ENCODE results near the gene LSM10. TPM values are rescaled to one million over a fixed set of nuclear protein-coding genes. Genes with fewer than 3 reads are reported as not detected.

Gene LSM10
- total RNA-seq, 3 donors from 2014 or later (not counting 1 experiment from before 2014, with no cell fraction given) = 25.2 to 30.4 (median 26.6) TPM

DNA sequence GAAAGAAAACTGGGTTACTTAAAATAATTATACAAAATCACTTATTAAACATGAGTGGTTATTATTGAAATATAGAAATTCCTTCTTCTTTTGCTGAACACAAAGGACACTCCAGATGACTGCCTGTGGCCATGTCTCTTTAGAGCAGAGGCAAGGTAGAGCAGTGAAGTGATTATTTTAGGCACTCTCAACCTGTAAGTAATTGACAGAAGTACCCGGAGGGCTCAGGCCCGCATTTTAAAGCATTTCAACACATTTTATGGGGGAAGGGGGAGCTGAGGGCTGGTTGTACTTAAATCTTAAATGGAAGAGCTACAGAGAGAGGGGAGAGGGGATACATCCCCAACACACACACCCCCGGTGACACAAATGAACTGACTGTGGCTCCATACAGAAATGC, 42.3 kb upstream of the LSM10 start:
- H3K36me3 ChIP-seq (ENCODE audit: control insufficient read depth, insufficient read depth, low read length) = no peaks in the 10 kb centered on the region
- H3K27me3 Mint-ChIP-seq (ENCODE audit: low read depth in 2 of 2) = no peaks in the 10 kb centered on the region
- no peaks in the 10 kb centered on the region for H3K4me1 ChIP-seq (ENCODE audit: control insufficient read depth, insufficient read depth, low read length)
- no peaks in the 10 kb centered on the region for H3K4me1 Mint-ChIP-seq
- H3K36me3 Mint-ChIP-seq = no peaks in the 10 kb centered on the region
- no peak for TF ChIP-seq CTCF (IDR thresholded peaks at IDR 0.05)
- H3K27ac Mint-ChIP-seq = no peak overlapping the region
- H3K9me3 ChIP-seq (ENCODE audit: control insufficient read depth, insufficient read depth, low read length) = no peaks in the 10 kb centered on the region
- intact Hi-C loops (cut with micrococcal nuclease) = no loop called here
- no peaks in the 10 kb centered on the region for H3K27me3 ChIP-seq (ENCODE audit: control insufficient read depth, insufficient read depth, low read length)
- 78% methylated on average over 3 of the region's 3 CpGs for WGBS (ENCODE audit: insufficient coverage)
- no peak overlapping the region for H3K4me3 Mint-ChIP-seq
- ATAC-seq (no peak), DNase-seq (no peak)
- H3K9me3 Mint-ChIP-seq = no peaks in the 10 kb centered on the region
- H3K4me3 ChIP-seq (ENCODE audit: low read length) = no peak overlapping the region
- H3K27ac ChIP-seq (ENCODE audit: low read length) = no peak overlapping the region

- intact Hi-C loops (cut with micrococcal nuclease) = no loop called here
- Mint-ChIP-seq H3K27me3 (ENCODE audit: low read depth in 2 of 2) (no peaks in the 10 kb centered on the region), H3K4me3 (no peak overlapping the region), H3K4me1 (no peaks in the 10 kb centered on the region), H3K9me3 (no peaks in the 10 kb centered on the region), H3K27ac (no peak overlapping the region), H3K36me3 (no peaks in the 10 kb centered on the region)
- Histone ChIP-seq H3K27ac (ENCODE audit: low read length) (no peak overlapping the region), H3K4me3 (ENCODE audit: low read length) (no peak overlapping the region), H3K36me3 (ENCODE audit: control insufficient read depth, insufficient read depth, low read length) (no peaks in the 10 kb centered on the region), H3K9me3 (ENCODE audit: control insufficient read depth, insufficient read depth, low read length) (no peaks in the 10 kb centered on the region), H3K27me3 (ENCODE audit: control insufficient read depth, insufficient read depth, low read length) (no peaks in the 10 kb centered on the region), H3K4me1 (ENCODE audit: control insufficient read depth, insufficient read depth, low read length) (no peaks in the 10 kb centered on the region)
- WGBS (ENCODE audit: insufficient coverage) = 96% methylated on average over 4 of the region's 4 CpGs
- no peak for DNase-seq
- ATAC-seq = no peak
- TF ChIP-seq CTCF (IDR thresholded peaks at IDR 0.05) = no peak
Observed at GRCh38 chr1:36438715-36439114, 41.0 kb upstream of the LSM10 start.

GRCh38 chr1:36436821-36437220, 39.1 kb upstream of the LSM10 start:
- H3K4me3 Mint-ChIP-seq = no peak overlapping the region
- intact Hi-C loops (cut with micrococcal nuclease) = no loop called here
- DNase-seq = no peak
- no peak for ATAC-seq
- H3K4me3 ChIP-seq (ENCODE audit: low read length) = no peak overlapping the region
- TF ChIP-seq CTCF (IDR thresholded peaks at IDR 0.05) = no peak
- no peak overlapping the region for H3K27ac Mint-ChIP-seq
- no peaks in the 10 kb centered on the region for H3K9me3 Mint-ChIP-seq
- H3K4me1 ChIP-seq (ENCODE audit: control insufficient read depth, insufficient read depth, low read length) = no peaks in the 10 kb centered on the region
- no peaks in the 10 kb centered on the region for H3K36me3 ChIP-seq (ENCODE audit: control insufficient read depth, insufficient read depth, low read length)
- WGBS (ENCODE audit: insufficient coverage) = 86% methylated on average over 1 of the region's 1 CpG
- no peaks in the 10 kb centered on the region for H3K9me3 ChIP-seq (ENCODE audit: control insufficient read depth, insufficient read depth, low read length)
- no peaks in the 10 kb centered on the region for H3K36me3 Mint-ChIP-seq
- H3K27me3 ChIP-seq (ENCODE audit: control insufficient read depth, insufficient read depth, low read length) = no peaks in the 10 kb centered on the region
- H3K4me1 Mint-ChIP-seq = no peaks in the 10 kb centered on the region
- no peaks in the 10 kb centered on the region for H3K27me3 Mint-ChIP-seq (ENCODE audit: low read depth in 2 of 2)
- no peak overlapping the region for H3K27ac ChIP-seq (ENCODE audit: low read length)

- no peak for TF ChIP-seq CTCF (IDR thresholded peaks at IDR 0.05)
- no peaks in the 10 kb centered on the region for H3K9me3 ChIP-seq (ENCODE audit: control insufficient read depth, insufficient read depth, low read length)
- H3K36me3 ChIP-seq (ENCODE audit: control insufficient read depth, insufficient read depth, low read length) = no peaks in the 10 kb centered on the region
- no peaks in the 10 kb centered on the region for H3K4me1 Mint-ChIP-seq
- intact Hi-C loops (cut with micrococcal nuclease) = no loop called here
- no peak overlapping the region for H3K27ac Mint-ChIP-seq
- DNase-seq (no peak), ATAC-seq (no peak)
- no peak overlapping the region for H3K4me3 Mint-ChIP-seq
- no peak overlapping the region for H3K27ac ChIP-seq (ENCODE audit: low read length)
- no peaks in the 10 kb centered on the region for H3K27me3 Mint-ChIP-seq (ENCODE audit: low read depth in 2 of 2)
- no peaks in the 10 kb centered on the region for H3K9me3 Mint-ChIP-seq
- no peaks in the 10 kb centered on the region for H3K4me1 ChIP-seq (ENCODE audit: control insufficient read depth, insufficient read depth, low read length)
- no peak overlapping the region for H3K4me3 ChIP-seq (ENCODE audit: low read length)
- no peaks in the 10 kb centered on the region for H3K36me3 Mint-ChIP-seq
- H3K27me3 ChIP-seq (ENCODE audit: control insufficient read depth, insufficient read depth, low read length) = no peaks in the 10 kb centered on the region
- WGBS (ENCODE audit: insufficient coverage) = 10% methylated on average over 1 of the region's 1 CpG
Observed at GRCh38 chr1:36433102-36433501, 35.4 kb upstream of the LSM10 start.
